ENCODE data around the gene ARL14.

DNA sequence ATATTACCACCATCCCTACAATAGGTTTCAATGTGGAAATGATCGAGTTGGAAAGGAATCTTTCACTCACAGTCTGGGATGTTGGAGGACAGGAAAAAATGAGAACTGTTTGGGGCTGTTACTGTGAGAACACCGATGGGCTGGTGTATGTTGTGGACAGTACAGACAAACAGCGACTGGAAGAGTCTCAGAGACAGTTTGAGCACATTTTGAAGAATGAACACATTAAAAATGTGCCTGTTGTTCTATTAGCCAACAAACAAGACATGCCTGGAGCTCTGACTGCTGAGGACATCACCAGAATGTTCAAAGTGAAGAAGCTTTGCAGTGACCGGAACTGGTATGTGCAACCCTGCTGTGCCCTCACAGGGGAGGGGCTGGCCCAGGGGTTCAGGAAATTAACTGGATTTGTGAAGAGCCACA, 510 bp downstream of the ARL14 start:
- TF ChIP-seq, protein P1, sequence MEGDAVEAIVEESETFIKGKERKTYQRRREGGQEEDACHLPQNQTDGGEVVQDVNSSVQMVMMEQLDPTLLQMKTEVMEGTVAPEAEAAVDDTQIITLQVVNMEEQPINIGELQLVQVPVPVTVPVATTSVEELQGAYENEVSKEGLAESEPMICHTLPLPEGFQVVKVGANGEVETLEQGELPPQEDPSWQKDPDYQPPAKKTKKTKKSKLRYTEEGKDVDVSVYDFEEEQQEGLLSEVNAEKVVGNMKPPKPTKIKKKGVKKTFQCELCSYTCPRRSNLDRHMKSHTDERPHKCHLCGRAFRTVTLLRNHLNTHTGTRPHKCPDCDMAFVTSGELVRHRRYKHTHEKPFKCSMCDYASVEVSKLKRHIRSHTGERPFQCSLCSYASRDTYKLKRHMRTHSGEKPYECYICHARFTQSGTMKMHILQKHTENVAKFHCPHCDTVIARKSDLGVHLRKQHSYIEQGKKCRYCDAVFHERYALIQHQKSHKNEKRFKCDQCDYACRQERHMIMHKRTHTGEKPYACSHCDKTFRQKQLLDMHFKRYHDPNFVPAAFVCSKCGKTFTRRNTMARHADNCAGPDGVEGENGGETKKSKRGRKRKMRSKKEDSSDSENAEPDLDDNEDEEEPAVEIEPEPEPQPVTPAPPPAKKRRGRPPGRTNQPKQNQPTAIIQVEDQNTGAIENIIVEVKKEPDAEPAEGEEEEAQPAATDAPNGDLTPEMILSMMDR (CRISPR knock-in tag; IDR thresholded peaks at IDR 0.05), result no peak
- TF ChIP-seq, protein P2, sequence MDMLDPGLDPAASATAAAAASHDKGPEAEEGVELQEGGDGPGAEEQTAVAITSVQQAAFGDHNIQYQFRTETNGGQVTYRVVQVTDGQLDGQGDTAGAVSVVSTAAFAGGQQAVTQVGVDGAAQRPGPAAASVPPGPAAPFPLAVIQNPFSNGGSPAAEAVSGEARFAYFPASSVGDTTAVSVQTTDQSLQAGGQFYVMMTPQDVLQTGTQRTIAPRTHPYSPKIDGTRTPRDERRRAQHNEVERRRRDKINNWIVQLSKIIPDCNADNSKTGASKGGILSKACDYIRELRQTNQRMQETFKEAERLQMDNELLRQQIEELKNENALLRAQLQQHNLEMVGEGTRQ (IDR thresholded peaks at IDR 0.05; ENCODE audit: low read depth, low read length), result no peak
- TF ChIP-seq, protein P2 (CRISPR knock-in tag; IDR thresholded peaks at IDR 0.05; ENCODE audit: borderline replicate concordance), result no peak
- no peak for TF ChIP-seq POLR2A (IDR thresholded peaks at IDR 0.05; ENCODE audit: insufficient read depth in 1 of 2, low read depth in 2 of 2, low read length in 2 of 2)
- no peak for TF ChIP-seq RARA (CRISPR knock-in tag; IDR thresholded peaks at IDR 0.05)
